ENCODE results near the gene DMRTC2. TPM values are rescaled to one million over a fixed set of nuclear protein-coding genes. Genes with fewer than 3 reads are reported as not detected.

DMRTC2 gene
- total RNA-seq, 1 experiment from 2014 or later = not detected

DNA sequence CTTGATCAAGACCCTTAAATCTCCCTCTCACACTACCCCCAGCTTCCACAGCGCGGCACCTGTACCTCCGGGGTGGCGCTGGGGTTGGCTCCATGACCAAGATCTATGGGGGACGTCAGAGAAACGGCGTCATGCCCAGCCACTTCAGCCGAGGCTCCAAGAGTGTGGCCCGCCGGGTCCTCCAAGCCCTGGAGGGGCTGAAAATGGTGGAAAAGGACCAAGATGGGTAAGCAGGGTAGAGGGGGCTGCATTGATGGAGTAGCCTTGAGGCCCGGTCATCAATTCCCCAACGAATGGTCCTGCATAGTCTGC lies 24.1 kb downstream of the DMRTC2 start:
- no peak overlapping the region for H3K9ac ChIP-seq (ENCODE audit: low read length)
- DNase-seq (ENCODE audit: low read depth, low spot score) = no peak
- ATAC-seq = no peak
- RAD21 ChIA-PET (ENCODE audit: low non-redundant PET in 1 of 2, low total read pairs in 2 of 2, uncharacterized antibody in 2 of 2, unreplicated experiment in 2 of 2) = no interaction called here
- no TSS peak for BruUV-seq (replicated peaks)
- H3K4me2 ChIP-seq (ENCODE audit: low read length) = no peak overlapping the region
- no peak overlapping the region for H2AFZ ChIP-seq (ENCODE audit: low read depth, low read length, poor library complexity, severe bottlenecking)
- no peak for TF ChIP-seq POLR2AphosphoS5 (IDR thresholded peaks at IDR 0.05; ENCODE audit: low read depth, low read length)
- TF ChIP-seq SIN3A (IDR thresholded peaks at IDR 0.05; ENCODE audit: low read depth) = no peak
- TF ChIP-seq JUND (IDR thresholded peaks at IDR 0.05) = no peak
- TF ChIP-seq ELF1 (IDR thresholded peaks at IDR 0.05; ENCODE audit: borderline replicate concordance, low read depth) = no peak
- TF ChIP-seq, protein P1, sequence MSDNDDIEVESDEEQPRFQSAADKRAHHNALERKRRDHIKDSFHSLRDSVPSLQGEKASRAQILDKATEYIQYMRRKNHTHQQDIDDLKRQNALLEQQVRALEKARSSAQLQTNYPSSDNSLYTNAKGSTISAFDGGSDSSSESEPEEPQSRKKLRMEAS (IDR thresholded peaks at IDR 0.05) = no peak
- CTCF ChIA-PET = no interaction called here
- H3K27me3 ChIP-seq (ENCODE audit: insufficient read depth, low read length) = no peaks in the 10 kb centered on the region
- H3K9me3 ChIP-seq (ENCODE audit: control insufficient read depth in 1 of 2, insufficient read depth in 1 of 2, low read depth in 1 of 2, low read length in 2 of 2) = no peaks in the 10 kb centered on the region
- no peaks in the 10 kb centered on the region for H3K9me2 ChIP-seq (ENCODE audit: insufficient read depth)
- H3K4me1 ChIP-seq (ENCODE audit: control insufficient read depth in 1 of 2, insufficient read depth in 2 of 2, low read length in 2 of 2) = peaks cover 0 to 52% of the 10 kb centered on the region in 2 experiments; a peak in 2 of 4 replicates
- peaks cover 54 to 72% of the 10 kb centered on the region in 2 experiments for H3K36me3 ChIP-seq (ENCODE audit: control insufficient read depth in 1 of 2, insufficient read depth in 2 of 2, low read length in 2 of 2)
- H3K4me3 ChIP-seq (replicated peaks in 1 of 2; ENCODE audit: low read depth in 1 of 2, low read length in 2 of 2) = no peak overlapping the region
- peaks cover 60% of the 10 kb centered on the region for H3K79me2 ChIP-seq (ENCODE audit: insufficient read depth, low read length)
- H3K27ac ChIP-seq (ENCODE audit: low read depth, low read length) = peak overlapping the region; percentile 13; the same call in 1 of the 2 replicates
- H4K20me1 ChIP-seq (ENCODE audit: insufficient read depth) = peaks cover 54% of the 10 kb centered on the region; the same call in 1 of the 2 replicates
- POLR2A ChIA-PET = interaction anchor here (0.9 kb wide), 1 partner anchor 9 kb away, joined by 5 read pairs; the partner anchor contains the start of gene RPS19
- intact Hi-C loops (cut with micrococcal nuclease) = no loop called here

- Histone ChIP-seq H3K9me3 (ENCODE audit: control insufficient read depth in 1 of 2, insufficient read depth in 1 of 2, low read depth in 1 of 2, low read length in 2 of 2) (no peaks in the 10 kb centered on the region), H3K4me1 (ENCODE audit: control insufficient read depth in 1 of 2, insufficient read depth in 2 of 2, low read length in 2 of 2) (peaks cover 0 to 47% of the 10 kb centered on the region in 2 experiments; a peak in 2 of 4 replicates), H2AFZ (ENCODE audit: low read depth, low read length, poor library complexity, severe bottlenecking) (no peak overlapping the region), H3K79me2 (ENCODE audit: insufficient read depth, low read length) (peaks cover 54% of the 10 kb centered on the region), H3K27me3 (ENCODE audit: insufficient read depth, low read length) (no peaks in the 10 kb centered on the region), H3K36me3 (ENCODE audit: control insufficient read depth in 1 of 2, insufficient read depth in 2 of 2, low read length in 2 of 2) (peaks cover 49 to 67% of the 10 kb centered on the region in 2 experiments), H3K9me2 (ENCODE audit: insufficient read depth) (no peaks in the 10 kb centered on the region), H3K9ac (ENCODE audit: low read length) (no peak overlapping the region), H3K4me2 (ENCODE audit: low read length) (no peak overlapping the region), H3K27ac (ENCODE audit: low read depth, low read length) (peak overlapping the region; percentile 37; the same call in 1 of the 2 replicates), H4K20me1 (ENCODE audit: insufficient read depth) (peaks cover 49% of the 10 kb centered on the region; the same call in 1 of the 2 replicates), H3K4me3 (replicated peaks in 1 of 2; ENCODE audit: low read depth in 1 of 2, low read length in 2 of 2) (no peak overlapping the region)
- no peak for ATAC-seq
- RAD21 ChIA-PET (ENCODE audit: low non-redundant PET in 1 of 2, low total read pairs in 2 of 2, uncharacterized antibody in 2 of 2, unreplicated experiment in 2 of 2) = no interaction called here
- no TSS peak for BruUV-seq (replicated peaks)
- TF ChIP-seq EZH2phosphoT487 (IDR thresholded peaks at IDR 0.05; ENCODE audit: borderline replicate concordance) = no peak
- no peak for TF ChIP-seq EZH2 (IDR thresholded peaks at IDR 0.05)
- TF ChIP-seq ZFX (IDR thresholded peaks at IDR 0.05) = no peak
- no peak for TF ChIP-seq FOSL1 (IDR thresholded peaks at IDR 0.05; ENCODE audit: low read depth)
- no peak for TF ChIP-seq SIN3A (IDR thresholded peaks at IDR 0.05; ENCODE audit: low read depth)
- TF ChIP-seq TCF7L2 (IDR thresholded peaks at IDR 0.05; ENCODE audit: borderline replicate concordance, extremely low read depth, insufficient read depth, insufficient read length) = no peak
- TF ChIP-seq JUND (IDR thresholded peaks at IDR 0.05) = no peak
- no peak for TF ChIP-seq CBX3 (IDR thresholded peaks at IDR 0.05; ENCODE audit: low read depth)
- POLR2A ChIA-PET = interaction anchor here (5.2 kb wide), 1 partner anchor 9 kb away, joined by 36 read pairs; the partner anchor contains the start of gene RPS19
- intact Hi-C loops (cut with micrococcal nuclease) = no loop called here
- DNase-seq (ENCODE audit: low read depth, low spot score) = no peak
- CTCF ChIA-PET = interaction anchor here (2.3 kb wide), 1 partner anchor 10 kb away, joined by 6 read pairs; the partner anchor contains the start of gene RPS19
Measured at GRCh38 chr19:41869374-41869955, 24.6 kb downstream of the DMRTC2 start.

Measured in HCT116 (cell line).